Measurements from ENCODE around the gene ABCC8.

Gene ABCC8

DNA sequence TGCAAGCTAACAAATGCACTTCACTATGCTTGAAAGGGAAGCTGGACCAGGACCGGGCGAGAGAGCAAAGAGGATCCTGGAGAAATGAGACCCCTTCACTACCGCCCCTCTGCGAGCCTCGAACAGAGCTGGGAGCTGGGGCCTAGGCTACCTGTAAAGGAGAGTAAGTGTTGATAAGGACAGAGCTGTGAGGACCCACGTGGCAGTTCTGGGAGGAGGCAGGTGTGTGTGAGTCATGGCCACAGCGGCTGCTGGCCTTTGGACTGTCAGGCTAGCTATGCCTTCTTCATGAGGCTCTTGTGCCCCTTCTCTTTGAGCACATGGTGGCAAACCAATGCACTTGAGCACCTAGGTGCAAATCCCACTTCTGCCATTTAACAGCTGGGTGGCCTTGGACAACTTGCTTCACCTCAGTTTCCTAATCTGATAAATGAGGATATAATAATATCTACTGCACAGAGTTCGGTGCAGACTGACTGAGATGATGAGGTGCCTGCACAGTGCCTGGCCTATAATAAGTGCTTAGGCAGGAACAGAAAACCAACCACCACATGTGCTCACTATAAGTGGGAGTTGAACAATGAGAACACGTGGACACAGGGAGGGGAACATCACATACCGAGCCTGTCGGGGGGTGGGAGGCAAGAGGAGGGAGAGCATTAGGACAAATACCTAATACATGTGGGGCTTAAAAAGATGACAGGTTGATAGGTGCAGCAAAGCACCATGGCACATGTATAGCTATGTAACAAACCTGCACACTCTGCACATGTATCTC lies 52.9 kb downstream of the ABCC8 start:
- no peak for DNase-seq

GRCh38 chr11:17421781-17422180 lies 54.9 kb downstream of the ABCC8 start:
- DNase-seq = no peak

GRCh38 chr11:17418444-17419081 lies 58.1 kb downstream of the ABCC8 start:
- no peak for DNase-seq

DNA sequence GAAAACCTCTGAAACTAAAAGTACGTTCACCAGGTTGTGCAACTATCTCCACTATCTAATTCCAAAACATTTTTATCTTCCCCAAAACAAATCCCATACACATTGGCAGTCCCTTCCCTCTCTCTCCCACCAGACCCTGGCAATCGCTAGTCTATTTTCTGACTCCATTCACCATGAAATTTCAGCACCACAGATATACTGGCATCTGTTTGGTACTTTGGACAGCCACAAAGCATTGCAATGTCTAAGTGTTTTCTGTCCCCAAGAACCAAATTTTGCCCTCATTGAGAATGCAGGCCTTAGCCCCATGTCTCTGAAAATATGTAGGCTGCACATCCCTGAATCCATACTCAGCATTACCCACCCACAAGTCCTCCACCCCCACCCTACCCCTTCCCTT lies 60.2 kb downstream of the ABCC8 start:
- no peak for DNase-seq

- no peak for DNase-seq
These were observed 61.0 kb downstream of the ABCC8 start for GRCh38 chr11:17415523-17416104.

DNA sequence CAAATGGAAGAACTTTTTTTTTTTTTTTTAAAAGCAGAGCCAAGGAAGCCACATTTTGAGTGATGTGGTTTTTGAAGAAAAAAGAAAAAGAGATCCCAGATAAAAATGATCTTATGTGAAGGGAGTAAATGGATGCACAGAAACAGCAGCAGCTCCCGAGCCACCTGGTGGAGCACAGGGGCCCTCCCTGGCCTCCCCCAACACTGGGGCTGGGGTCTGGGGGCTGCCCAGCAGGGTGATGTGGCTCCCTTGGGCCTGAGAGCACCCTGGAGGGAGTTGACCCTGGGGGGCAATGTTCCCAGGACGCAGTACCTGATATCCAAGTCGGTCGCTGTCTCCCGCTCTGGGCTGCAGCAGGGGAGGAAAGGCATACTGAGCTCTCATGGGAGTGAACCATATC lies 61.7 kb downstream of the ABCC8 start:
- no peak for DNase-seq

DNA sequence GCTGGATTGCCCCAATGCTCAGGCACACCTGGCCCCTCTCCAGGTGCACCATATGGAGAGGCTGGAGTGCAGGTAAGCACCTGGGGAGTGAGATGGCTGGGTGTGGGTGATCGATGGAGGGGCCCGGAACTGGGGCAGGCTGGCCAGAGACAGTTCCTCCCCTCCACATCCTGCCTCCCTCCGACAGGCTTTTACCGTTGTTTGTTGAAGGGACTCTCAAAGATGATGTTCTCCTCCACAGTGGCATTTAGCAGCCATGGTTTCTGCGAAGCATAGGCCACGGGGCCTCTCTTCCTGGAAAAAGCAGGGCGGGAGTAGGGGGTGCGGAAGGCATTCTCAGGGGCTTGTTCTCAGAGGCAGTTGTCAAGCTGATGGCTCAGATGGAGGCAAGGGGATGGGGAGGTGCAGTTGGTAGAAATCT lies 62.3 kb downstream of the ABCC8 start:
- no peak for DNase-seq

DNA sequence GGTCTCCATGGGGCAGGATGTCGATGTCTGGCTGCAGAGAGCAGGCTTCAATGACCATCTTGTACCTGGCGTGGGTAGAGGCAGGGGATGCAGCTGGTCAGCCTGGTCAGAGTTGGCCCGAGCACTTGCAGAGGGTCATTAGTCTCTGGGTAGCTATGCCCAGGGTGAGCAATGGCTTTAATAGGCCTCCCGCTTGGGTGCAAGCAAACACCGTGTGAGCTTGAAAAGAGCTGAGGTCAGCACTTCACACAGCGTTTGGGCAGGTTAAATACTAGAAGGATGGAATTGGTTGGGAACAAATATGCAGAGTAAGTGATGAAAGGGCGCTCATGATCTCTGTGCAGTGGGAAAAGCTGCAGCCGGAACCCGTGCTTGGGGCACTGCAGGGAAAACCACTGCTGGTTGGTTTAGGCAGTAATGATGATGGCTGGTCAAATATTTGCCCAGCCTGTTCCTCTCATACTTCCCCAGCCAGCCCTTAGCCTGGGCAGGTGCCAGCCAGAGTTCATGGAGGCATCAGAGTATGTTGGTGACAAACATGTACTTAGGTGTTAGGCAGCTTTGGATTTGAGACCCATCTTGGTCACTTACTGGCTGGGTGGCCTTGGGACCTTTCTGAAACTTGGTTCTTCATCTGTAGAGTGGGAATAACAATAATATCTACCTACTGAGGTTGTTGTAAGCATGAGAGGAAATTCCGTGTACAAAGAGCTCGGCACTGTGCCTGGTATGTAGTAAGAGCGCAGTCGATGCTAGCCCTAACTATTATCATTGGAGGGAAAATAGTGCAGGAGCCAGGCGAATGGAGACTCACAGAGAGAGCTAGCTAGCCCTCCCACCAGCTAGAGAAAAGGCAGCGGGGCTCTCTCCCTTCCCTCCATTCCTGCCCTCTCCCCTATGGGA lies 63.0 kb downstream of the ABCC8 start:
- DNase-seq = no peak

DNA sequence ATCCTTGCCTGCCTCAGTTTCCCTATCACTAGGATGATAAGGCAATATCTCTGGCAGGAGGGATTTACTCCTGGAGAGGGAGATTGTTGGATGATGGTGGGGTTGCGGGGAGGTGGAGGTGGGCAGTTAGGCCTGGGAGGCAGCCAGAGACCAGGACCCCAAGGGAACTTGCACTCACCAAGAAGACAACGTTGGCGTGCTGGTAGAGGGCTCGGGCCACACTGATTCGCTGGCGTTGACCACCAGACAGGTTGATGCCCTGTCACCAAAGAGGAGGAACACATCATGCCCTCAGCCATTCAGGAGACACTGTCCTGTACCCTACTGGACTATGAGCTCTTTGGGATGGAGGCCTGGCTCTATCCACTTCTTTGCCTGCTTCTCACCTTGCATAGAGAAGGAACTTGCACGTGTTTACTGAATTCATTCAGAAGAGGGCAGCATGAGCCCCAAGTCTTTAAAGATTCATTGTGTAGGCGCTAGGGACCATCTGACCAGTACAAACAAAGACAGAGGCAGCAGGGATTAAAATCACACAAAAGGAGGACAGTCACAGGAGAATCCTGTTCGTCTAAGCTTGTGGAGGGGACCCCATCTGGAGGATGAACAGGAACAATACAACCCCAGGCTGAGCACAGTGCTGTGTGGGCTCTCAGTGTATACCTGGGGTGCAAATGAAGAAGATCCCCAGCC lies 64.0 kb downstream of the ABCC8 start:
- DNase-seq = no peak

GRCh38 chr11:17411418-17411817 lies 65.2 kb downstream of the ABCC8 start:
- no peak for DNase-seq

GRCh38 chr11:17410606-17411379 lies 65.9 kb downstream of the ABCC8 start:
- no peak for DNase-seq

GRCh38 chr11:17408641-17409040 lies 68.0 kb downstream of the ABCC8 start:
- no peak for DNase-seq

GRCh38 chr11:17408026-17408425 lies 68.6 kb downstream of the ABCC8 start:
- DNase-seq = no peak

DNA sequence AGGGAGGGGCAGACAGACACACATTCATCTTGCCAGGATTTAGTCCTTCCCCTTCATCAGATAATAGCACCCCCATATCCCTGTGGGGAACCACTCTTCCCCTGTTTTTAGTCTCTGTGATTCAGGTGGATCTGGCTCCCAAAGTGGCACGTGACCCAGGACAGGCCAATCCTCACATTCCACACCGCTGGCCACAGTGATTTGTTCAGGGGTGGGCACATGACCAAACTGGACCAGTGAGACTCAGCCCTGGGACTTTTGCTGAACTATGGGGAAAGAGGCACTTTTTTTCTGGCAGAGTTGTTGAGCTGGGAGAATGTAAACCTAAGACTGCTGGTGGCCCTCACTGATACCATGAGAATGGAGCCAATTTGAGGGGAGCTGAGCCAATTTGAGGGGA lies 69.1 kb downstream of the ABCC8 start:
- no peak for DNase-seq

DNA sequence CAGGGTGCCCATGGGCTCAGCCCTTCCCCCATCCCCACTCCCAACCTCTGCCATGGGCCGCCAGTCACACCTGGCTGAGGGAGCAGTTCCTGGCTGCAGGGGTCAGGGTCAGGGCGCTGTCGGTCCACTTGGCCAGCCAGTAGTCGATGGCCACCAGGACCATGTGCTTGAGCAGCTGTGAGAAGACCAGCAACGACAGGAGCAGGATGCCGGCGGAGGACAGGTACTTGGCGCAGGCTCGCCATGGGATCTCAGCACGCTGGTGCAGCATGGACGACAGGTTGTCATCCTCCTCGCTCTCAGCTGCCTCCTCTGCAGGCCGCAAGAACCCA lies 69.9 kb downstream of the ABCC8 start:
- no peak for DNase-seq

DNA sequence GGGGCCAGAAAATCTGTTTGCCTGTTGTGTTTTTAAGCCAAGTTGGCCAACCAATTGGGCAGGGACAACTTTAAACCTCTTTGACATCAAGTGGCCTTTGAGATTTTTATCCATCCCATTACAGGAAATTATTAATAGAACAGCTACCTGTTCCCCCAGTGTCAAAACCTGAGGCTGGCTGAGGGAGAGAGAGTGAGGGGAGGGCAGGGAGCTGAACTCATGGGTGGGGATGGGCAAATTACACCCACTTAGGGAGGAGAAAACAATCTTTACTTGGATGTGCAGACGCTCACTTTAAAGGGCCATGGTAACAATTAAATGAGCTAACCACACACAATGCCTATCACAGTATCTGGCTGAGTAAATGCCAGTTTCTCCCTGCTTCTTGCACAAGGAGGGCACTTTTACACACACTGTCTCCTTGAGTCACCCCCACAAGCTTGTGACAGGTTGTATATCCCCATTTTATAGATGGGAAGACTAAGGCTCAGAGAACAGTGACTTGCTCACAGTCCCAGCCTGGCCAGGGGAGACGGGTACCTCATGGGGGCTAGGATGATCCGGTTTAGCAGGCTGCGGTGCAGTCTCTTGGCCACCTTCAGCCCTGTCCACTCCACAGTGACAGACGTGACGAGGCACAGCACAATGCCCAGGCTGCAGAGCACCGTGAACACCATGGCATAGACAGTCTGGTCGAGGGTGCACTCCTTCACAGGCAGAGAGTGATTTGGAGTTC lies 70.4 kb downstream of the ABCC8 start:
- DNase-seq = no peak

DNA sequence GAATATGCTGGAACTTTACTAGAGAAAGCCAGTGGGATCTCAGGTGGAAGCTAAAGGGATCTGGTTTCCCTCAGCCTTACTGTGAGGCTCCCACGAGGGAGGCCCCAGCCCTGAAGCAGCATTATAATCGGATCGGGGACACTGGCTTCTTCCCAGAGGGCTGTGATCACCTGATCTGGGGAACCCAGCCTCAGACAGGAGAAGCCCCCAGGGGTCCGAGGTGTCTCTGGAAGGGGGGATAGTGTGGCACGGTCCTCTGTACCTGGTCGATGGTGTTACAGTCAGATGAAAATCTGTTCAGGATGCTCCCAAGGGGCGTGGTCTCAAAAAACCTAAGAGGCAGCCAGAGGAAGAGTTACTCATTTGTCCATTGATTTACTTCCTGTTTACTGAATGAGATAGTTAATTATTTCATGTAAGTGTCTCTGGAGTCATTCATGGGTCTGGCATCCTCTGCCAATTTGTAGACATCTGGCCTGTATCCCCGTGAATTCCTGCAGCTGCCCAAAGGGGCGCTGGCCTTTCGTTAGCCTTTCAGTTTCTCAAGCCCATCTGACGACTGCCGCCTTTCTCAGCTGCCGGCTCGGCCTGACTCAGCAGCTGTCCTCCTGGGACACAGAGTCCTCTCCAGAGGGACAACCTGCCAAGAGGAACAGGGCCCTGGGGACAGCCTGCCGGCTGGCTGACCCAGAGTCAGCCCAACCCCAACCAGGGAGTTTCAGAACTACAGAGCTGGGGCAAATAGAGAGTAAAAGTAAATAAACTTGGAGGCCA lies 71.2 kb downstream of the ABCC8 start:
- DNase-seq = no peak

GRCh38 chr11:17403980-17404759 lies 72.5 kb downstream of the ABCC8 start:
- DNase-seq = no peak

DNA sequence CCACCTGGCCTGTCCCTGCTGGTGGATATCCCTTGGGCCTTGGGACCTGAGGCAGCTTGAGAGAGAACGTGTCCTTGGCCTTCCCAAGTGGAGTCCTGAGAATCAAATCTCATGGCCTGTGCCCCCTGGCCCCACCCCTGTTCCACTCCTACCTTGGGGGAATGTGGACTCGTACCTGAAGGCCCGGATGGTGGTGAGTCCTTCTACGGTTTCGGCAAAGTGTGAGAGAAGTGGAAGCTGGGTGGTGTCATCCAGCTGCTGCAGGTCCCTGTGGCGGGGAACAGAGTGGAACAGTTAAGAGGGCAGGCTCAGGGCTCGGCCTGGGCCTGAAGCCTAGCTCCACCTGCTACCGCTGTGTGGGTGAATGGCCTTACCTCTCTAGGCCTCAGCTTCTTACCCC lies 74.2 kb downstream of the ABCC8 start:
- DNase-seq = no peak

DNA sequence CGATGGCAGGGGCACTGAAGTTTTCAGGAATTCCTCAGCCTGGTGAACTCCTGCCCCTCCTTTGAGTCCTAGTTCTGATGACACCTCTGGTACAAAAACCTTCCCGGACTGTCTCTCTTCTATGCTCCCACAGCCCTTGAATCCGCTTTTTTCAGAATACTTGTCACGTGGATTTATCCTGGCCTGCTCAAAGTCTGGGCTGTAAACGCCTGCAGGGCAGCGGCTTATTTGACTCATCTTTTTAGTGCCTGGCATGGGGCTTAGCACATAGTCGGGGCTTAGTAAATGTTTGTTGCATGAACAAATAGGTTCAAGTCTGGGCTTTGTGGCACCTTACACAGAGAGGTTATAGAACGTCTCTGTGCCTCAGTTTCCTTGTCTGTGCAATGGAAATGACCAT lies 74.8 kb downstream of the ABCC8 start:
- no peak for DNase-seq
